Mucosa of descending colon (tissue), 3 donors: ENCODE data around the gene SMIM23. TPM values are rescaled to one million over a fixed set of nuclear protein-coding genes. Genes with fewer than 3 reads are reported as not detected.
A peak's percentile ranks its signal among the peaks of the same experiment; 100 is the strongest.

ENCODE experiments used
- ATAC-seq: fragments of 200-7000 bp; cut with Tn5 transposase; one replicate; pipeline ENCODE4 v1.9.1; 2020; ENCODE audit warnings: mild to moderate bottlenecking, moderate library complexity
- DNase-seq, 3 donors: peaks; one replicate each; pipeline ENCODE4 v3.0.0-alpha.2; 2020
- H3K36me3 ChIP-seq: fragments of 200-600 bp; one replicate; pipeline ENCODE4 v1.8.0; 2021; ENCODE audit warnings: low read depth, mild to moderate bottlenecking
- H3K4me1 ChIP-seq: fragments of 200-600 bp; one replicate; pipeline ENCODE4 v1.8.0; 2021; ENCODE audit warnings: low read depth, mild to moderate bottlenecking
- H3K4me3 ChIP-seq: fragments of 200-600 bp; one replicate; pipeline ENCODE4 v1.8.0; 2021; ENCODE audit warnings: mild to moderate bottlenecking
- H3K9me3 ChIP-seq: fragments of 200-600 bp; one replicate; pipeline ENCODE4 v1.8.0; 2021; ENCODE audit warnings: mild to moderate bottlenecking
- intact Hi-C, 2 donors: fragments of 100-400 bp; cut with DNase I in 1 of 2; cut with micrococcal nuclease in 1 of 2; formaldehyde crosslinking; loops; one replicate each; pipeline versions ENCODE4 v1.11.0 to v1.11.1; 2022; cut with DNase I, micrococcal nuclease
- long read RNA-seq, 2 donors: library from polyadenylated mRNA; unstranded; transcript quantifications; one replicate each; pipeline ENCODE4 v2.0.0, GENCODE V29; 2019 to 2021
- total RNA-seq, 3 donors: library from RNA; stranded (reverse); fragmentation: NEBNext Ultra II Directional in 2 of 3; extraction: Animal tissue kit (Norgen Biotek cat#: 25700) in 2 of 3; gene quantifications; one replicate each; pipeline versions ENCODE4 v1.2.1 to v1.2.4, GENCODE V29; 2021 to 2023
- TF ChIP-seq, protein P1 (sequence below): fragments of 200-600 bp; IDR thresholded peaks from one replicate; pipeline ENCODE4 v1.8.0; 2022; ENCODE audit warnings: antibody characterized with exemption, mild to moderate bottlenecking
- donor health status: DM: no; HTN: no; CAD: no; lungs with moderate emphysema.
- donor health status: DM: no; HTN: no; CAD: no.
- donor health status: DM: no; HTN: yes; CAD: no.

The SMIM23 gene
- not detected for total RNA-seq
- long read RNA-seq, donor 1, result 0 reads
- long read RNA-seq, donor 2, result 0 reads

DNA sequence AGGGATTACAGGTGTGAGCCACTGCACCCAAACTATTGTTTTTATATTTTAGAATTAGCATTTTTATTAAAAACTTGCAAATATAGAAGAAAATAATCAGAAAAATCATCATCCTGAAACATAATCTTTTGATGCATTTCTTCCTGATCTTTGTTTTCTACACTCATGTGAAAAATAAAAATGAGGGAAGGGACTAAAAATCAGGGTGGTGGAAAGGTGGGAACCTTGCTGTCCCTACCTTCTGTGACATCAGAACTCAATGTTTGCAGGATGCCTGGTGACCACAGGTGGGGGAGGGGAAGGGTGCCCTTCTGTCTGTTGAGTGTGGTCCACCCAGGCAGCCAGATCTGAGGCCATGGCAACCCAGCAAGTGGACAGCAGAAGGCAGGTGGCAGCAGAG is at the start of gene SMIM23:
TSS of gene SMIM23 (plus strand) at position 301 of the 400 bp plus-strand sequence. CDS start at position 356, 55 bp downstream.
- ATAC-seq, result no peak
- H3K4me3 ChIP-seq, result no peak within 1 kb of the TSS
- no peaks in the 10 kb centered on the region for H3K9me3 ChIP-seq
- TF ChIP-seq, protein P1, sequence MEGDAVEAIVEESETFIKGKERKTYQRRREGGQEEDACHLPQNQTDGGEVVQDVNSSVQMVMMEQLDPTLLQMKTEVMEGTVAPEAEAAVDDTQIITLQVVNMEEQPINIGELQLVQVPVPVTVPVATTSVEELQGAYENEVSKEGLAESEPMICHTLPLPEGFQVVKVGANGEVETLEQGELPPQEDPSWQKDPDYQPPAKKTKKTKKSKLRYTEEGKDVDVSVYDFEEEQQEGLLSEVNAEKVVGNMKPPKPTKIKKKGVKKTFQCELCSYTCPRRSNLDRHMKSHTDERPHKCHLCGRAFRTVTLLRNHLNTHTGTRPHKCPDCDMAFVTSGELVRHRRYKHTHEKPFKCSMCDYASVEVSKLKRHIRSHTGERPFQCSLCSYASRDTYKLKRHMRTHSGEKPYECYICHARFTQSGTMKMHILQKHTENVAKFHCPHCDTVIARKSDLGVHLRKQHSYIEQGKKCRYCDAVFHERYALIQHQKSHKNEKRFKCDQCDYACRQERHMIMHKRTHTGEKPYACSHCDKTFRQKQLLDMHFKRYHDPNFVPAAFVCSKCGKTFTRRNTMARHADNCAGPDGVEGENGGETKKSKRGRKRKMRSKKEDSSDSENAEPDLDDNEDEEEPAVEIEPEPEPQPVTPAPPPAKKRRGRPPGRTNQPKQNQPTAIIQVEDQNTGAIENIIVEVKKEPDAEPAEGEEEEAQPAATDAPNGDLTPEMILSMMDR, result no peak
- intact Hi-C loops, result no loop called here
- no peak for DNase-seq
- no peaks in the 10 kb centered on the region for H3K36me3 ChIP-seq
- no peaks in the 10 kb centered on the region for H3K4me1 ChIP-seq

DNA sequence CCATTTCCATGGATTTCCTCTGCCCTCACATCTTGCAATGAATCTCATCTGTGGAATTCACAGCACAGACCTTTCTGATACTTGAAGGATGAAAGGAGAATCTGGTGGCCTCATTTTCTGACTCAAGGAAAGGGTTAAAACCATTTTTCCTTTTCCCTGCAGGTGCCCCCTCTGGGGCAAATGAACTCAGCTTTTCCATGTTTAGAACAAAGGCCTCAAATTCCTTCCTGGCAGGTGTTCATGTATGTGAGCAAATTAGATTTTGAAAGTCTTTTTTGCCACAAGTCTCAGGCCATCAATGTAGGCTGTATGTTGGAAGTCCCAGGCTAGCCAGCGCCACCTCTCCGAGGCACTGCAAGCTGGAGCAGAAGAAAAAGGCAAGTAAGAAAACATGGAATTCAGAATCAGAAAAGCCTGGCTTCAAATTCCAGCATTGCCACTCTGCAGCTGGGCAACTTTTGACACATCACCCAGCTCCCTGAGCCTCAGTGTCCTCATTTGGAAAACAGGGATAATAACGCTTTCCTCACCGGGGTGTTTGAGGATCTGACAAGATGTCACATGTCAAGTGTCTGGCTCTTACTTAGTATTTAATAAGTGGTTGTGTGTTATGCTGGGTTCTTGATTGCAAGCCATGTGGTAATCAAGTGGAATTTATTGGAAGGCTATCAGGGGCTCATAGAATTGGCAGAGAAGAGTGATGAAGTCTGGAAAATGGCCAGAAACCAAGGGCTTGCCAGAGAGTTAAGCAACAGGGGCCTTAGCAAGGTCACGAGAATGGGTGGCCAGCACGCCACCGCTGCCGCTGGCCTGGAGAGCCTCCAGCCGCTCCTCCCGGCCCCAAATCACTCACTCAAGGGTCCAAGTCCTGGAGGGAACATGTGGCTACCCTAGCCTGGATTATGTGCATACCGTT is 48.4 kb upstream of the SMIM23 start:
- TF ChIP-seq, protein P1, result no peak
- H3K36me3 ChIP-seq, result no peaks in the 10 kb centered on the region
- no peaks in the 10 kb centered on the region for H3K9me3 ChIP-seq
- H3K4me3 ChIP-seq, result no peak overlapping the region
- DNase-seq (peak in 1 of 3 donors; percentile 24), ATAC-seq (no peak)
- intact Hi-C loops, result no loop called here
- peaks cover 4% of the 10 kb centered on the region for H3K4me1 ChIP-seq

DNA sequence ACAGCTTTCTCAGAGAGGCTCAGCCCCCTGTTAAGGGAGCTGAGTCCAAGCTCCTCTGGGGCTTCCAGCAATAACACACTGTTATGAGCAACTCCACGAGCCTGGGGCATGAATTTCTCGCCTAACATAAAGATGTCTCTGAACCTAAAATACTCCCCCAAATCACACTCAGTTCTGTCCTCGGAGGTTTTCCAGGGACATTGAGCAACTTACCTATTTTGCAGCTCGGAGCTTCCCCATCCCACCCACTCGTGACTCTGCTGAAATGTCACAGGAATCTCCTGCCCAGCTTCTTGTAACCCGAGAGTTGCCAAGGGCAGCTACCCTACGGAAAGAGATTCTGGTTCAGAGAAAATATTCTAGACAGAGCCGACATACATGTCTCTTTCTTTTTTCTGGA is 47.1 kb upstream of the SMIM23 start:
- intact Hi-C loops, result no loop called here
- H3K9me3 ChIP-seq, result no peaks in the 10 kb centered on the region
- peaks cover 4% of the 10 kb centered on the region for H3K4me1 ChIP-seq
- H3K36me3 ChIP-seq, result no peaks in the 10 kb centered on the region
- DNase-seq (no peak), ATAC-seq (no peak)
- TF ChIP-seq, protein P1, result no peak
- H3K4me3 ChIP-seq, result no peak overlapping the region

DNA sequence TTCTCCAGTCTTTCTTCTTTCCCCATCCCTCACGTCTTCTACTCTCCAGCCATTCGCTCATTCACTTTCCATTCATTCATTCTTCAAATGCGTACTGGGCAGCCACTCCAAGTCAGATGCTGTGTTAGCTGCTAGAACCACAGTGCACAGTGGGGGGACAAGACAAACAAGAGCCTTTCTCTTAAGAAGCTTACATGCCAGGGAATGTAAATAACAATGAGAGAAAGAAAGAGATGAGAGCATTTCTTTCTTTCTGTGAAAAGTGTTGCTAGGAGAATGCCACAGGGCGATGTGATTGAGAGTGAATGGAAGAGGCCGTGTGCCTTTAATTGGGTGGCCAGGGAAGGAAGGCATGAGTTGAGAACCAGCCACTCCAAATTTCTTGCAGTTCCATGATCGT is 46.3 kb upstream of the SMIM23 start:
- no peak for DNase-seq
- Histone ChIP-seq H3K9me3 (no peaks in the 10 kb centered on the region), H3K4me3 (no peak overlapping the region), H3K36me3 (no peaks in the 10 kb centered on the region), H3K4me1 (peaks cover 4% of the 10 kb centered on the region)
- TF ChIP-seq, protein P1, result no peak
- no peak for ATAC-seq
- intact Hi-C loops, result no loop called here

DNA sequence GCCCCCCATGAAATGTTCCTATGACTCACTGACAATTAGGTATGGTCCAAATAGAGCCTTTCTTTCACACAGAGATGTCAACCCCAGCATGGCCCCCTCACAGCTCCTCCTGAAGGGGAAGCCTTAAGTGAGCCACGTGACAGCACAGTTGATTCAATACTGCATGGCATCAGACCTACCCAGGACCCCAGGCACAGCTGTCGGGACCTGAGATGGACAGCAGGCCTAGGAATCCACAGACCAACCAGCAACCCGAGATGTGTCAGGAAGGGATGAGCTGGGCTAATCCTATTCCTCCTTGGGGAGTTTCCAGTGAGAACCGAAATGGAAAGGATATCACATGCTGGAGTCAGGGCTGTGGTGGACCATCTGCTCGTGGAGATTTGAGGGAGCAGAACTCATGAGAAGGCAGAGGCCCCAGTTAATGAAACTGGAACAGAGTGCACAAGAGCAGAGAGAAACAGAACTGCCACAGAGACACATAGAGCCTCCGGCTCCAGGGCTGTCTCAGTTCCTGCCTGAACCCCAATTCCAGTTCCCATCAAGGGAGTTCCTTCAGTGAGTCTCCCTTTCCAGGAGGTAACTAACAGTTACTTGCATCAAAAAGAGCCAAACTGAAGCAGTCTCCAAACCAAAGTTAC is 42.1 kb upstream of the SMIM23 start:
- H3K4me1 ChIP-seq, result no peaks in the 10 kb centered on the region
- ATAC-seq, result no peak
- no peak overlapping the region for H3K4me3 ChIP-seq
- TF ChIP-seq, protein P1, result no peak
- H3K9me3 ChIP-seq, result no peaks in the 10 kb centered on the region
- H3K36me3 ChIP-seq, result no peaks in the 10 kb centered on the region
- DNase-seq, result no peak
- intact Hi-C loops, result no loop called here
